ENCODE measurements around the gene CEP83.

DNA sequence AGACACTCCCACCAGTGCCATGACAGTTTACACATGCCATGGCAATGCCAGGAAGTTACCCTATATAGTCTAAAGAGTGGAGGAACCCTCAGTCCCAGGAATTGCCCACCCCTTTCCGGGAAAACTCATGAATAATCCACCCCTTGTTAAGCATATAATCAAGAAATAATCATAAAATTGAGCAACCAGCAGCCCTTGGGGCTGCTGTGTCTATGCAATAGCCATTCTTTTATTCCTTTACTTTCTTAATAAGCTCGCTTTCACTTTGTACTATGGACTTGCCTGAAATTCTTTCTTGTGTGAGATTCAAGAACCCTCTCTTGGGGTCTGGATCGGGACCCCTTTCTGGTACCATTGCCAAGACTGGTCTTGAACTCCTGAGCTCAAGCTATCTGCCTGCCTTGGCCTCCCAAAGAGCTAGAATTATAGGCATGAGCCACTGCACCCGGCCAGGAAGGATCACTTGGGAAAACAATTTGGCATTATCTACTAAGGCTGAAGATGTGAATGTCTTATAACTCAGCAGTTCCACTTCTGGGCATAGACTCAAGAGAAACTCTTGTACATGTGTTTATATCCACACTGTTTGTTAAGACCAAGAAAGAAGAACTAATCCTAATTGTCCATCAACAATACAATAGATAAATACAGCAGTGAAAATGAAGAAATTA lies 35.9 kb upstream of the CEP83 start:
- TF ChIP-seq EZH2 (IDR thresholded peaks at IDR 0.05; ENCODE audit: low read length, missing control alignments) = no peak
- TF ChIP-seq, protein P1, sequence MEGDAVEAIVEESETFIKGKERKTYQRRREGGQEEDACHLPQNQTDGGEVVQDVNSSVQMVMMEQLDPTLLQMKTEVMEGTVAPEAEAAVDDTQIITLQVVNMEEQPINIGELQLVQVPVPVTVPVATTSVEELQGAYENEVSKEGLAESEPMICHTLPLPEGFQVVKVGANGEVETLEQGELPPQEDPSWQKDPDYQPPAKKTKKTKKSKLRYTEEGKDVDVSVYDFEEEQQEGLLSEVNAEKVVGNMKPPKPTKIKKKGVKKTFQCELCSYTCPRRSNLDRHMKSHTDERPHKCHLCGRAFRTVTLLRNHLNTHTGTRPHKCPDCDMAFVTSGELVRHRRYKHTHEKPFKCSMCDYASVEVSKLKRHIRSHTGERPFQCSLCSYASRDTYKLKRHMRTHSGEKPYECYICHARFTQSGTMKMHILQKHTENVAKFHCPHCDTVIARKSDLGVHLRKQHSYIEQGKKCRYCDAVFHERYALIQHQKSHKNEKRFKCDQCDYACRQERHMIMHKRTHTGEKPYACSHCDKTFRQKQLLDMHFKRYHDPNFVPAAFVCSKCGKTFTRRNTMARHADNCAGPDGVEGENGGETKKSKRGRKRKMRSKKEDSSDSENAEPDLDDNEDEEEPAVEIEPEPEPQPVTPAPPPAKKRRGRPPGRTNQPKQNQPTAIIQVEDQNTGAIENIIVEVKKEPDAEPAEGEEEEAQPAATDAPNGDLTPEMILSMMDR (conservative IDR thresholded peaks at IDR 0.05 in 1 of 2, IDR thresholded peaks at IDR 0.05 in 1 of 2; ENCODE audit: low read depth in 1 of 2, low read length in 2 of 2) = no peak

Data from fibroblast of lung (primary cell).